Endodermal cell (in vitro differentiated cells): ENCODE data around the gene OTUD6A. TPM values are rescaled to one million over a fixed set of nuclear protein-coding genes. Genes with fewer than 3 reads are reported as not detected.

Source experiments
- DNase-seq: peaks from one replicate; pipeline ENCODE4 v3.0.0-alpha.2; 2017
- H3K27ac ChIP-seq: 2 replicates; pipeline ENCODE4 v1.5.1; 2013; ENCODE audit warnings: mild to moderate bottlenecking, low read depth, low read length, moderate library complexity
- H3K27me3 ChIP-seq: 2 replicates; pipeline ENCODE4 v1.6.1; 2013; ENCODE audit warnings: mild to moderate bottlenecking, low read length, moderate library complexity; ENCODE audit not compliant: insufficient read depth, control insufficient read depth, poor library complexity, severe bottlenecking
- H3K36me3 ChIP-seq: 2 replicates; pipeline ENCODE4 v1.7.0; 2013; ENCODE audit warnings: mild to moderate bottlenecking, low read length, moderate library complexity; ENCODE audit not compliant: control insufficient read depth, insufficient read depth
- H3K4me1 ChIP-seq: one replicate; pipeline ENCODE4 v1.7.0; 2013; ENCODE audit warnings: low read length; ENCODE audit not compliant: control insufficient read depth, insufficient read depth
- H3K4me3 ChIP-seq: 2 replicates; pipeline ENCODE4 v1.5.1; 2013; ENCODE audit warnings: mild to moderate bottlenecking, low read length, moderate library complexity
- H3K9ac ChIP-seq: 2 replicates; pipeline ENCODE4 v1.6.1; 2013; ENCODE audit warnings: mild to moderate bottlenecking, low read length, moderate library complexity; ENCODE audit not compliant: poor library complexity, severe bottlenecking; ENCODE audit errors: extremely low read depth
- H3K9me3 ChIP-seq: 2 replicates; pipeline ENCODE4 v1.6.1; 2013; ENCODE audit warnings: mild to moderate bottlenecking, low read length, moderate library complexity; ENCODE audit not compliant: control insufficient read depth
- H3K27ac Mint-ChIP-seq: 2 replicates; pipeline ENCODE4 v1.8.0; 2020; ENCODE audit warnings: mixed read lengths
- H3K27me3 Mint-ChIP-seq: 2 replicates; pipeline ENCODE4 v1.8.0; 2021; ENCODE audit warnings: mild to moderate bottlenecking, mixed read lengths; ENCODE audit not compliant: insufficient read depth
- H3K36me3 Mint-ChIP-seq: 2 replicates; pipeline ENCODE4 v1.8.0; 2020; ENCODE audit warnings: low read depth, mixed read lengths
- H3K4me1 Mint-ChIP-seq: 2 replicates; pipeline ENCODE4 v1.8.0; 2020; ENCODE audit warnings: mixed read lengths
- H3K4me3 Mint-ChIP-seq: 2 replicates; pipeline ENCODE4 v1.8.0; 2020; ENCODE audit warnings: mild to moderate bottlenecking, moderate library complexity, mixed read lengths
- H3K9me3 Mint-ChIP-seq: 2 replicates; pipeline ENCODE4 v1.8.0; 2020; ENCODE audit warnings: mild to moderate bottlenecking, mixed read lengths
- CTCF ChIP-seq: fragments of 200-600 bp; sonication (generic); conservative IDR thresholded peaks from 2 replicates; pipeline ENCODE4 v1.5.0; 2021; ENCODE audit warnings: antibody characterized with exemption, mild to moderate bottlenecking
- WGBS, 2 experiments: methylation state at CpG; one replicate each; pipeline versions ENCODE4 v1.1.5 to v1.1.7; 2013; ENCODE audit warnings: missing lambda C conversion rate in 2 of 2, mixed read lengths in 1 of 2; ENCODE audit not compliant: insufficient coverage in 1 of 2, insufficient read length in 1 of 2; 5-methylcytosine and 5-hydroxymethylcytosine counted together
- total RNA-seq, 2 donors: library from RNA; stranded (reverse); fragmentation: NEBNext Ultra II Directional in 1 of 2; extraction: Animal tissue kit (Norgen Biotek cat#: 25700) in 1 of 2; gene quantifications; 2 replicates in 1 of 2; 3 replicates in 1 of 2; pipeline ENCODE4 v1.2.1, GENCODE V29; 2021

OTUD6A gene
- total RNA-seq, 2 donors from 2014 or later, result 0.53 TPM; not detected in 1

- H3K9me3 ChIP-seq, result no peaks in the 10 kb centered on the region
- H3K27me3 Mint-ChIP-seq, result no peaks in the 10 kb centered on the region
- no peak overlapping the region for H3K4me3 ChIP-seq
- H3K27ac Mint-ChIP-seq, result no peak overlapping the region
- no peak overlapping the region for H3K27ac ChIP-seq
- peaks cover 8% of the 10 kb centered on the region for H3K36me3 Mint-ChIP-seq
- WGBS, 2 experiments, result 100% methylated on average over 1 of the region's 1 CpG
- H3K9me3 Mint-ChIP-seq, result peaks cover 46% of the 10 kb centered on the region
- DNase-seq, result no peak
- H3K4me3 Mint-ChIP-seq, result no peak overlapping the region
- peaks cover 20% of the 10 kb centered on the region for H3K36me3 ChIP-seq
- H3K27me3 ChIP-seq, result no peaks in the 10 kb centered on the region
- no peak for TF ChIP-seq CTCF
- H3K4me1 Mint-ChIP-seq, result no peaks in the 10 kb centered on the region
- no peak overlapping the region for H3K9ac ChIP-seq
- peaks cover 5% of the 10 kb centered on the region for H3K4me1 ChIP-seq
These were observed 36.0 kb upstream of the OTUD6A start for GRCh38 chrX:70026112-70026850.

- H3K9me3 Mint-ChIP-seq, result peaks cover 52% of the 10 kb centered on the region
- H3K4me1 ChIP-seq, result peaks cover 5% of the 10 kb centered on the region
- H3K36me3 ChIP-seq, result peaks cover 25% of the 10 kb centered on the region
- no peak overlapping the region for H3K4me3 Mint-ChIP-seq
- H3K9ac ChIP-seq, result no peak overlapping the region
- DNase-seq, result no peak
- peaks cover 9% of the 10 kb centered on the region for H3K36me3 Mint-ChIP-seq
- no peak overlapping the region for H3K27ac Mint-ChIP-seq
- no peaks in the 10 kb centered on the region for H3K9me3 ChIP-seq
- no peak overlapping the region for H3K27ac ChIP-seq
- H3K27me3 Mint-ChIP-seq, result no peaks in the 10 kb centered on the region
- no peaks in the 10 kb centered on the region for H3K4me1 Mint-ChIP-seq
- no peak for TF ChIP-seq CTCF
- 96% methylated on average over 4 of the region's 4 CpGs; no CpG with 5 or more reads in 1 of the 2 experiments for WGBS, 2 experiments
- H3K4me3 ChIP-seq, result no peak overlapping the region
- H3K27me3 ChIP-seq, result no peaks in the 10 kb centered on the region
These were observed 35.4 kb upstream of the OTUD6A start for GRCh38 chrX:70026851-70027200.

- Mint-ChIP-seq H3K27me3 (no peaks in the 10 kb centered on the region), H3K36me3 (peaks cover 3% of the 10 kb centered on the region), H3K9me3 (peaks cover 61% of the 10 kb centered on the region), H3K4me3 (no peak overlapping the region), H3K4me1 (peaks cover 2% of the 10 kb centered on the region), H3K27ac (no peak overlapping the region)
- Histone ChIP-seq H3K36me3 (peaks cover 30% of the 10 kb centered on the region), H3K9ac (no peak overlapping the region), H3K27ac (no peak overlapping the region), H3K27me3 (no peaks in the 10 kb centered on the region), H3K9me3 (no peaks in the 10 kb centered on the region), H3K4me1 (peaks cover 5% of the 10 kb centered on the region), H3K4me3 (no peak overlapping the region)
- DNase-seq, result no peak
- WGBS, 2 experiments, result 81% methylated on average over 4 of the region's 4 CpGs; no CpG with 5 or more reads in 1 of the 2 experiments
- no peak for TF ChIP-seq CTCF
These were observed 32.4 kb upstream of the OTUD6A start for GRCh38 chrX:70029863-70030262.
